ENCODE data around the gene CACNA1G. TPM values are rescaled to one million over a fixed set of nuclear protein-coding genes. Genes with fewer than 3 reads are reported as not detected.

CACNA1G gene
- total and polyA plus RNA-seq, 8 donors: 0.50 to 38.2 (median 19.5) TPM

GRCh38 chr17:50547035-50547735 is 13.3 kb upstream of the CACNA1G start, which contains the start of gene SPATA20:
Gene SPATA20, plus strand, starts transcription at chr17:50547174. Its CDS starts 35 bp downstream, at chr17:50547209.
- ATAC-seq: peak; percentile 83
- Histone ChIP-seq H3K27ac (peak within 1 kb of the TSS; percentile 70 to 72), H3K4me3 (peak within 1 kb of the TSS; percentile 53 to 54), H3K9me3 (no peaks in the 10 kb centered on the region), H3K4me1 (peaks cover 14 to 30% of the 10 kb centered on the region in 2 donors), H3K36me3 (no peaks in the 10 kb centered on the region), H3K27me3 (no peaks in the 10 kb centered on the region)
- TF ChIP-seq CTCF (IDR thresholded peaks at IDR 0.05): peak; percentile 96 to 99
- DNase-seq: peak; percentile 83 to 98 (median 93)
- intact Hi-C loops (cut with DNase I): loop anchor here in 1 of 2 donors (10.0 kb wide), 1 partner anchor 408 kb away; no protein-coding TSS in a partner anchor

GRCh38 chr17:50547736-50548083 is 12.8 kb upstream of the CACNA1G start:
- peak overlapping the region; percentile 53 to 54 for H3K4me3 ChIP-seq
- intact Hi-C loops (cut with DNase I): loop anchor here in 1 of 2 donors (10.0 kb wide), 1 partner anchor 407 kb away; no protein-coding TSS in a partner anchor
- no peaks in the 10 kb centered on the region for H3K27me3 ChIP-seq
- DNase-seq (peak in 2 of 4 donors; percentile 40 to 62), ATAC-seq (no peak)
- no peak for TF ChIP-seq CTCF (IDR thresholded peaks at IDR 0.05)
- peak overlapping the region in 1 of 2 donors; percentile 70 for H3K27ac ChIP-seq
- peaks cover 9 to 25% of the 10 kb centered on the region in 2 donors for H3K4me1 ChIP-seq
- no peaks in the 10 kb centered on the region for H3K36me3 ChIP-seq
- no peaks in the 10 kb centered on the region for H3K9me3 ChIP-seq

- intact Hi-C loops (cut with DNase I): loop anchor here in 1 of 2 donors (10.0 kb wide), 1 partner anchor 406 kb away; no protein-coding TSS in a partner anchor
- no peak overlapping the region for H3K4me3 ChIP-seq
- DNase-seq: no peak
- peaks cover 7 to 18% of the 10 kb centered on the region in 2 donors for H3K4me1 ChIP-seq
- no peaks in the 10 kb centered on the region for H3K36me3 ChIP-seq
- TF ChIP-seq CTCF (IDR thresholded peaks at IDR 0.05): no peak
- ATAC-seq: no peak
- H3K9me3 ChIP-seq: no peaks in the 10 kb centered on the region
- no peaks in the 10 kb centered on the region for H3K27me3 ChIP-seq
- no peak overlapping the region for H3K27ac ChIP-seq
These were observed 11.7 kb upstream of the CACNA1G start for GRCh38 chr17:50548831-50549230.

GRCh38 chr17:50549256-50549941 is 11.1 kb upstream of the CACNA1G start:
- Histone ChIP-seq H3K27me3 (no peaks in the 10 kb centered on the region), H3K27ac (no peak overlapping the region), H3K4me1 (peaks cover 7 to 18% of the 10 kb centered on the region in 2 donors), H3K36me3 (no peaks in the 10 kb centered on the region), H3K4me3 (no peak overlapping the region), H3K9me3 (no peaks in the 10 kb centered on the region)
- ATAC-seq (no peak), DNase-seq (peak in 1 of 4 donors; percentile 72)
- intact Hi-C loops (cut with DNase I): loop anchor here in 1 of 2 donors (10.0 kb wide), 1 partner anchor 405 kb away; no protein-coding TSS in a partner anchor
- no peak for TF ChIP-seq CTCF (IDR thresholded peaks at IDR 0.05)

- intact Hi-C loops (cut with DNase I): loop anchor here in 1 of 2 donors (5.0 to 10.0 kb wide), 3 partner anchors 72 to 405 kb away; no protein-coding TSS in a partner anchor
- DNase-seq (peak in 1 of 4 donors; percentile 68), ATAC-seq (no peak)
- H3K27me3 ChIP-seq: no peaks in the 10 kb centered on the region
- H3K4me1 ChIP-seq: peaks cover 7 to 18% of the 10 kb centered on the region in 2 donors
- H3K36me3 ChIP-seq: peaks cover 0 to under 1% of the 10 kb centered on the region in 2 donors
- no peak overlapping the region for H3K4me3 ChIP-seq
- H3K9me3 ChIP-seq: no peaks in the 10 kb centered on the region
- TF ChIP-seq CTCF (IDR thresholded peaks at IDR 0.05): no peak
- H3K27ac ChIP-seq: no peak overlapping the region
These were observed 10.5 kb upstream of the CACNA1G start for GRCh38 chr17:50549969-50550368.

Data from left lung (tissue), 10 donors.